OCI-LY7 (cell line): ENCODE data around the gene HLA-DPA1. TPM values are rescaled to one million over a fixed set of nuclear protein-coding genes. Genes with fewer than 3 reads are reported as not detected.

Source experiments
- BruUV-seq: library from RNA; stranded (reverse); fragments of 400-500 nt; replicated peaks from 2 replicates; lab custom pipeline; 2021; lab: Mats Ljungman, UMichigan
- CTCF ChIA-PET: fragments of 300-600 bp; sonication (Branson Sonifier 250); formaldehyde crosslinking; loops from one replicate; lab custom pipeline; 2022; ENCODE audit warnings: antibody characterized with exemption; ENCODE audit not compliant: unreplicated experiment; lab: Charles Lee
- POLR2A ChIA-PET: fragments of 300-600 bp; sonication (Branson Sonifier 250); formaldehyde crosslinking; loops from one replicate; lab custom pipeline; 2022; ENCODE audit warnings: antibody characterized with exemption; lab: Charles Lee
- DNase-seq: peaks from one replicate; pipeline ENCODE4 v3.0.0-alpha.2; 2015; ENCODE audit warnings: low spot score
- H2AFZ ChIP-seq: fragments of 200-600 bp; sonication (generic), shearing (Covaris generic); 2 replicates; pipeline ENCODE4 v1.6.1; 2014; ENCODE audit warnings: mild to moderate bottlenecking, antibody characterized with exemption, low read length, moderate library complexity
- H3K27ac ChIP-seq: fragments of 200-600 bp; sonication (generic); 2 replicates; pipeline ENCODE4 v1.5.1; 2014; ENCODE audit warnings: mixed run types, low read depth, mild to moderate bottlenecking, moderate library complexity, low read length, inconsistent platforms; ENCODE audit not compliant: poor library complexity, severe bottlenecking
- H3K36me3 ChIP-seq: fragments of 200-600 bp; sonication (generic); 2 replicates; pipeline ENCODE4 v1.6.1; 2014; ENCODE audit warnings: mild to moderate bottlenecking, antibody characterized with exemption, low read length, moderate library complexity, mixed read lengths; ENCODE audit not compliant: insufficient read depth
- H3K4me1 ChIP-seq: fragments of 200-600 bp; sonication (generic); 2 replicates; pipeline ENCODE4 v1.5.1; 2014; ENCODE audit warnings: mild to moderate bottlenecking, low read length; ENCODE audit not compliant: insufficient read depth, poor library complexity, severe bottlenecking
- H3K4me2 ChIP-seq: fragments of 200-600 bp; sonication (generic); 2 replicates; pipeline ENCODE4 v1.6.1; 2014; ENCODE audit warnings: mild to moderate bottlenecking, low read length
- H3K4me3 ChIP-seq: fragments of 200-600 bp; sonication (generic); 2 replicates; pipeline ENCODE4 v1.5.1; 2014; ENCODE audit warnings: mild to moderate bottlenecking, low read depth, low read length; ENCODE audit not compliant: poor library complexity, severe bottlenecking
- H3K79me2 ChIP-seq: fragments of 200-600 bp; sonication (generic); 2 replicates; pipeline ENCODE4 v1.6.1; 2016; ENCODE audit warnings: low read depth, mild to moderate bottlenecking, low read length, moderate library complexity, mixed read lengths; ENCODE audit not compliant: insufficient read depth
- H3K9me2 ChIP-seq: fragments of 200-600 bp; sonication (generic); 2 replicates; pipeline ENCODE4 v1.6.1; 2016; ENCODE audit warnings: mild to moderate bottlenecking, low read length, mixed read lengths; ENCODE audit not compliant: insufficient read depth
- H3K9me3 ChIP-seq: fragments of 200-600 bp; sonication (generic); 2 replicates; pipeline ENCODE4 v1.6.1; 2014; ENCODE audit warnings: mild to moderate bottlenecking, mixed run types, low read length, mixed read lengths
- H4K20me1 ChIP-seq: fragments of 200-600 bp; sonication (generic); 2 replicates; pipeline ENCODE4 v1.6.1; 2014; ENCODE audit warnings: mild to moderate bottlenecking, antibody characterized with exemption, low read length, moderate library complexity, mixed read lengths; ENCODE audit not compliant: insufficient read depth
- CTCF ChIP-seq: fragments of 200-600 bp; sonication (generic); conservative IDR thresholded peaks from 2 replicates; pipeline ENCODE4 v1.5.1; 2014; ENCODE audit warnings: mild to moderate bottlenecking, antibody characterized with exemption, low read length, moderate library complexity, mixed read lengths
- EZH2phosphoT487 ChIP-seq: fragments of 200-600 bp; sonication (generic); IDR thresholded peaks from 2 replicates; pipeline ENCODE4 v1.6.1; 2018; ENCODE audit warnings: low read depth, borderline replicate concordance, mild to moderate bottlenecking, mixed run types, antibody characterized with exemption, low read length, moderate library complexity, mixed read lengths
- intact Hi-C: fragments of 100-400 bp; cut with micrococcal nuclease; formaldehyde crosslinking; loops from one replicate; pipeline ENCODE4 v1.10.0; 2022; ENCODE audit not compliant: unreplicated experiment
- total RNA-seq, 2 experiments: library from RNA; depleted of rRNA in 1 of 2; stranded (reverse); fragments of >200 nt in 1 of 2; shearing (Covaris generic) in 1 of 2; gene quantifications; 2 replicates each; pipeline ENCODE4 v1.2.3, GENCODE V29; 2014 to 2022

HLA-DPA1 gene
- total RNA-seq, 2 experiments from 2014 or later: 253 to 388 TPM

DNA sequence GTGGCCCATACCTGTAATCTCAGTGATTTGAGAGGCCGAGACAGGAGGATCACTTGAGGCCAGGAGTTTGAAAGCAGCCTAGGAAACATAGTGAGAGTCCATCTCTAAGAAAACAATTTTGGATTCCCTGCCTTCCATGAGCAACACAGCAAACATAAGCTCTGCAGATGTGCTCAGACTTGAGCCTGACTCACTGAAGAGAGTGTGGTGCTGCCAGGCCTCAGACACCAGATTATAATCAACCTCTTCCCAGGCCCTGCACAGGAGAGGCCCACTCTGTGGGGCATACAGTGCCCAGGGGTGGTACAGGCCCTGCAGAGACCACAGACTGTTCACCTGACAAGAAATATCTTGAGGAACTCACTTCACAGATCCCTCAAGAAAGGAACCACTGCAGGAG is 22.2 kb upstream of the HLA-DPA1 start:
- POLR2A ChIA-PET: no interaction called here
- TF ChIP-seq CTCF (no peak), EZH2phosphoT487 (no peak)
- H3K36me3 ChIP-seq: no peaks in the 10 kb centered on the region
- H3K79me2 ChIP-seq: no peaks in the 10 kb centered on the region
- intact Hi-C loops: no loop called here
- CTCF ChIA-PET: no interaction called here
- no peaks in the 10 kb centered on the region for H3K9me2 ChIP-seq
- peaks cover 19% of the 10 kb centered on the region; the same call in 1 of the 2 replicates for H3K9me3 ChIP-seq
- no TSS peak for BruUV-seq
- no peak overlapping the region for H3K27ac ChIP-seq
- no peak overlapping the region for H3K4me3 ChIP-seq
- no peaks in the 10 kb centered on the region for H4K20me1 ChIP-seq
- no peak overlapping the region for H2AFZ ChIP-seq
- DNase-seq: no peak
- no peak overlapping the region for H3K4me2 ChIP-seq
- H3K4me1 ChIP-seq: no peaks in the 10 kb centered on the region

- Histone ChIP-seq H3K79me2 (no peaks in the 10 kb centered on the region), H3K4me2 (no peak overlapping the region), H4K20me1 (no peaks in the 10 kb centered on the region), H3K9me3 (0 out of 2 replicates have a peak, but pooled peaks cover under 1% of the 10 kb centered on the region), H2AFZ (no peak overlapping the region), H3K27ac (no peak overlapping the region), H3K4me1 (no peaks in the 10 kb centered on the region), H3K4me3 (no peak overlapping the region), H3K9me2 (no peaks in the 10 kb centered on the region), H3K36me3 (peaks cover under 1% of the 10 kb centered on the region; the same call in 1 of the 2 replicates)
- no TSS peak for BruUV-seq
- POLR2A ChIA-PET: interaction anchor here (0.7 kb wide), 1 partner anchor 21 kb away, joined by 3 read pairs; the partner anchor contains the start of gene HLA-DPA1
- TF ChIP-seq CTCF (no peak), EZH2phosphoT487 (no peak)
- DNase-seq: no peak
- intact Hi-C loops: no loop called here
- CTCF ChIA-PET: no interaction called here
Measured at GRCh38 chr6:33093855-33094254, 20.4 kb upstream of the HLA-DPA1 start.

GRCh38 chr6:33092385-33092784 is 18.9 kb upstream of the HLA-DPA1 start:
- no peak overlapping the region for H3K4me2 ChIP-seq
- H2AFZ ChIP-seq: no peak overlapping the region
- no peak overlapping the region for H3K27ac ChIP-seq
- intact Hi-C loops: no loop called here
- DNase-seq: no peak
- no peaks in the 10 kb centered on the region for H4K20me1 ChIP-seq
- no peaks in the 10 kb centered on the region for H3K79me2 ChIP-seq
- TF ChIP-seq CTCF (no peak), EZH2phosphoT487 (no peak)
- H3K4me1 ChIP-seq: no peaks in the 10 kb centered on the region
- ChIA-PET POLR2A (interaction anchor here (0.6 kb wide), 1 partner anchor 137 kb away, joined by 5 read pairs; no protein-coding TSS in a partner anchor), CTCF (no interaction called here)
- no peak overlapping the region for H3K4me3 ChIP-seq
- no TSS peak for BruUV-seq
- H3K36me3 ChIP-seq: peaks cover 15% of the 10 kb centered on the region
- H3K9me3 ChIP-seq: no peaks in the 10 kb centered on the region
- no peaks in the 10 kb centered on the region for H3K9me2 ChIP-seq
